NCI-H1436 treated with DMSO at 0.1 percent for 48 hours (cell line): ENCODE data around the gene LORICRIN.

Experiments
- DNase-seq: peaks from one replicate; lab custom pipeline; 2025; lab: John Stamatoyannopoulos, UW

The LORICRIN gene

GRCh38 chr1:153250166-153250565, 9.3 kb upstream of the LORICRIN start:
- DNase-seq = no peak

GRCh38 chr1:153251087-153251486, 8.4 kb upstream of the LORICRIN start:
- no peak for DNase-seq

- no peak for DNase-seq
Measured at GRCh38 chr1:153251562-153251961, 7.9 kb upstream of the LORICRIN start.

- DNase-seq = no peak
Measured at GRCh38 chr1:153251988-153252387, 7.5 kb upstream of the LORICRIN start.

- DNase-seq = no peak
Measured at GRCh38 chr1:153253076-153253475, 6.4 kb upstream of the LORICRIN start.

GRCh38 chr1:153253693-153254092, 5.8 kb upstream of the LORICRIN start:
- no peak for DNase-seq

- no peak for DNase-seq
Measured at GRCh38 chr1:153260585-153261280, 1.2 kb downstream of the LORICRIN start.

GRCh38 chr1:153261281-153262069, 2.0 kb downstream of the LORICRIN start:
- no peak for DNase-seq

GRCh38 chr1:153262070-153262366, 2.5 kb downstream of the LORICRIN start:
- DNase-seq = no peak

- no peak for DNase-seq
Measured at GRCh38 chr1:153262462-153263157, 3.1 kb downstream of the LORICRIN start.

- no peak for DNase-seq
Measured at GRCh38 chr1:153265457-153265856, 6.0 kb downstream of the LORICRIN start.

GRCh38 chr1:153271711-153272110, 12.2 kb downstream of the LORICRIN start:
- no peak for DNase-seq

- no peak for DNase-seq
Measured at GRCh38 chr1:153272186-153272585, 12.7 kb downstream of the LORICRIN start.

- no peak for DNase-seq
Measured at GRCh38 chr1:153277852-153278251, 18.4 kb downstream of the LORICRIN start.

- DNase-seq = no peak
Measured at GRCh38 chr1:153288634-153289275, 29.3 kb downstream of the LORICRIN start.

- no peak for DNase-seq
Measured at GRCh38 chr1:153291514-153291913, 32.0 kb downstream of the LORICRIN start.

GRCh38 chr1:153292185-153292584, 32.7 kb downstream of the LORICRIN start:
- DNase-seq = no peak

- DNase-seq = no peak
Measured at GRCh38 chr1:153292740-153293479, 33.4 kb downstream of the LORICRIN start.

- DNase-seq = no peak
Measured at GRCh38 chr1:153293480-153293775, 33.9 kb downstream of the LORICRIN start.

GRCh38 chr1:153293851-153294250, 34.4 kb downstream of the LORICRIN start:
- no peak for DNase-seq

GRCh38 chr1:153302308-153302707, 42.8 kb downstream of the LORICRIN start:
- no peak for DNase-seq

- DNase-seq = no peak
Measured at GRCh38 chr1:153305682-153306081, 46.2 kb downstream of the LORICRIN start.
